Measurements from ENCODE around the gene PAK5.

PAK5 gene

DNA sequence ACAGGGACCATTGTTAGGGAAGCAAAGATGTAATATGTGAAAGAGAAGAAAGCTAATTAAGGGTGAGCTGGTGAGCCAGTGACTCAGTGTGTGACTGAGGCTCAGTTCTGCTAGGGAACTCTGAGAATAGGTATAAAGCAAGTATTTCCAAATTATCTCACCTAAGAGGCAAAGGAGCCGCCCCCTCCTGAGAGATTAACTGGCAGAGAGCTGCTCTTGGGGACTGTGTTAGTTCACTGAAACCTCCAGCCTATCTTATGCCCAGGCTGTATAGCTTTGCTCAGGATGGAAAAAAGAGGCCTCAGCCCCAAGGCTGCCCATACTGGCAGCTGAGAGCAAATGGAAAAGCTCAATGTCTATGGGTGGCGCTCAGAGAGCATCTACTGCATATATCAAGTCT lies 152.0 kb downstream of the PAK5 start:
- in situ Hi-C loops (cut with HindIII; ENCODE audit: low sequenced_read_pairs), result no loop called here

DNA sequence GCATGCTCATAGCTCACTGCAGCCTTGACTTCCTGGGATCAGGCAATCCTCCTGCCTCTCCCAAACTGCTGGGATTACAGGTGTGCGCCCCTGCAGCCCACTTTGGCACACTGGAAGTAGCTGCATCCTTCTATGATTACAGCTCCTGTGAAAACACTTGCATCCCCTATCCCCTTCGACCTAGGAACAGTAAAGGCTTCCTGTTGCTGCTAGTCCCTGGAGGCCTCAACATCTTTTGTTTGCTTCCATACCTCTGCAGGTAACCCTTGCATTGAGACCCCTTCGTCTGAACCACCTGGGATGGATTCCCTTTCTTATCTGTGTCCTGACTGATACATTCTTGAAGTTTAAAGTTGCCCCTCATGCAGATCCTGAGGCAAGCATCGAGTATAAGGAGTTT lies 152.4 kb downstream of the PAK5 start:
- in situ Hi-C loops (cut with HindIII; ENCODE audit: low sequenced_read_pairs), result no loop called here

DNA sequence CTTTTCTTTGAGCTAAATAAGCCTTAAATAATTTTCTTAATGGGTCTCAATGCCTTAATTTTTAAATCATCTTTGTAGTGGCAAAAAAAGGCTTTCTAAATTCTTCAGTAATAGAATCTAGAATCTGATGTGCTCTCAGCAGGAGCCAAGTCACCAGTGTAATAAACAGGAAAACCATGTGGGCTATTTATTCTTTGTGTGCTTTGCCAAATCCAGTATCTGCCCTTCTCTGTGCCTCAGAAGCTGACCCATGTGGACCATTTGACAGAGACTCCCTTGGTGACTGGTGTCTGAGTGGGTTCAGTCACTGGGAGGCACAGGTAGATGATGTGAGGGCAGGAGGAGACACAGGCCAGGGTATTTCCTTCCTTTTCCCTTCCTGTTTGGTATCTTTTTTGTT lies 152.9 kb downstream of the PAK5 start:
- in situ Hi-C loops (cut with HindIII; ENCODE audit: low sequenced_read_pairs), result no loop called here

DNA sequence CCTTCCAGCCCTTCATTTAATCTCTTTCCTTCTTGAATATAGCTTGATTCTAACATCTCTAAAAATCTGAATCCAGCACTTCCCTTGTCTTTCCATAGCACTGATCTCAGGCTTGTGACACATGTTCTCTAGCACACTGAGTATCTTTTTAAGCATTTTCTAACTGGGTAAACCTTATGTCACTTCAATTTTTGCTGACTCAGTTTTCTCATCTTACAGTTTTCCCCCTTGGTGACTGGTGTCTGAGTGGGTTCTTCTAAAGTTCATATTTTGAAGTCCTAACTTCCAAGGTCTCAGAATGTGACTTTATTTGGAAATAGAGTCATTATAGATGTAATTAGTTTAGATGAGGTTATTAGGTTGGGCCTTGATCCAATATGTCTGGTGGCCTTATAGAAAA lies 153.9 kb downstream of the PAK5 start:
- in situ Hi-C loops (cut with HindIII; ENCODE audit: low sequenced_read_pairs), result no loop called here

DNA sequence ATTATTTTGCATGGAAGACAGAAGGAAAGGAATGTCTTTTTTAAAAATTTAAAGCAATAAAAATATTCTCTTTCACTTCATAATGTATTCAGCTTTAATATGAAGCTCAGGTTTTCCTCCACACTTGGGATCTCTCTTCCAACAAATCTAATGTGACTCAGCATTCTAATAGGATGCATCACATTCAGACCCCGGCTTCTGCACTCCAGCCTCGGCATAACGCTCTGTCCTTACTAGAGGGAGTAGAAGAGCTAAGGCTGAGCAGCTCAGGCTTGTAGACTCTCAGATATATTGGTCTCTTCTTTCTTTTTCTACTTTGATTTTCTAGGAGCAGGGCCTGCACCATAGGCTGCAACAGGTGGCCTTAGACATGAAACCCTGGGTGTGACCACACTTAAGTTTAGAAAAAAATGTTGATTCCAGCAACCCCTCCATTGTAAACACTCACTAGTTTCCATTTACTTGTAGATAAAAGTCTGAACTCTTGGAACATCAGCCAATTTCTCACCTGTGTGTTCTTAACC lies 161.7 kb downstream of the PAK5 start:
- in situ Hi-C loops (cut with HindIII; ENCODE audit: low sequenced_read_pairs), result no loop called here

DNA sequence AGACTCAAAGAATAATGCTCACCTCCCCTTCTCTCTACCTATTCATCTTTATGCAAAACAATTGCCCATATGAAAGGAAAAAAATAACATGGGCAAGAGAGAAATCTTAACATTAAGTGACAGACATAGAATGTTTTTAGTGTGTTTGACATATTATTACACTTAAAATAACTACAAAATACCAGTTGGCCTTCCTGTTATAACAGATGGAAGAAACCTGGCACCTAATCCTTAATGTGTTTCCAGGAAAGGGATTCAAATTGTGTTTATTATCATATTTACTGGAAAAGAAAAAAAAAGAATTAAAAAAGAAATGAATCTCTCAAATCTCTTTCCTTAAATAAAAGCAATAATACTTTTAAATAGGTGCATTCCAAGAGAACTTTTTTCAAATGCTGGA lies 165.9 kb downstream of the PAK5 start:
- in situ Hi-C loops (cut with HindIII; ENCODE audit: low sequenced_read_pairs), result no loop called here

DNA sequence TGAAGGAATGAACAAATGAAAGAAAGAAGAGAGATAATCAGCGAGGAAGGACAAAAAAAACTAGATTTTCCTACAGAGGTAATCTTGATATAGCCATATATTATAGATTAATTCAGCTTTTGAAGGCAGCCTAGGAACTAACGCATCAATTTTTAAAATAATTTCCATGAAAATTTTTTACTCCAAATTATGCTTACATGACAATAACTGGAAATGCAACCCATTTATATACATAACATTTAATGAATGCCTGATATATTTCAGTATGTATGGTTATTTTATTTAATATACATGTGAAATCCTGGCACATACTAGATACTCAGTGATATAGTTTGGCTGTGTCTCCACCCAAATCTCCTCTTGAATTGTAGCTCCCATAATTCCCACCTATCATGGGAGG lies 166.8 kb downstream of the PAK5 start:
- in situ Hi-C loops (cut with HindIII; ENCODE audit: low sequenced_read_pairs), result no loop called here

DNA sequence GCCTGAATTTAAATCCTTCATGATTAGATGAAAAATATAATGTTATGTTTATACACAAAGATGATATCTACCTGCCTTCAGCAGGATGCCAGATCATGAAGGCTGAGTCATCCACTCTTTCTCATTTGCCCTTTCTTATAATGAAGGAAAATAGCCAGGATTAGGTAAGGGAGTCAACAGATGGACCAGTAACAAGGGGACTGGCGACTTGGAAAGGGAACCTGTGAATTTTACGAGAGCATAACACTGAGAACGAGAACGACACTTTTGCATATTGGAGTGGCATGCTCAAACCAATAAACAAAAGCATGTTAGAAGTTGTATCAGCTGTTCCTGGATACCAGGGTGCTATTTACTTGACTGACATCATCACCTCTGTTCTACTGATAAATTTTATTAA lies 170.5 kb downstream of the PAK5 start:
- in situ Hi-C loops (cut with HindIII; ENCODE audit: low sequenced_read_pairs), result no loop called here

DNA sequence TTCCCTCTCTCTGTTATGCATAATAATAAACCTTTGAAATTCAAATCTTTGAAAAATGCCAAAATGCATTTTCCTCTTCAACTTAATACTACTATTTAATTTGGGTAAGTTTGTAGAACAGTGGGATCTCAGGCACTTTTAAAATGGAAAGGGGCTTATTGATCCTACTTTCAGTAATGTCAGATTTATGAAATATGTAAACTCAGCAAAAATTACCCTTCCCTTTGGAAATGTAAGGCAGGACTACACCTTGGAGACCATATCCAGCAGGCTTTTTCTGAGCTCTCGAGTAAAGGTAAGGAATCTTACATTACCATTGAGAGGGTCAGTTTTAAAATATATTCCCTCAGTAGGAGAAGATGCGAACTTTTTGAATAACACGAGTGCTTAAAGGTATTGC lies 175.5 kb downstream of the PAK5 start:
- in situ Hi-C loops (cut with HindIII; ENCODE audit: low sequenced_read_pairs), result no loop called here

DNA sequence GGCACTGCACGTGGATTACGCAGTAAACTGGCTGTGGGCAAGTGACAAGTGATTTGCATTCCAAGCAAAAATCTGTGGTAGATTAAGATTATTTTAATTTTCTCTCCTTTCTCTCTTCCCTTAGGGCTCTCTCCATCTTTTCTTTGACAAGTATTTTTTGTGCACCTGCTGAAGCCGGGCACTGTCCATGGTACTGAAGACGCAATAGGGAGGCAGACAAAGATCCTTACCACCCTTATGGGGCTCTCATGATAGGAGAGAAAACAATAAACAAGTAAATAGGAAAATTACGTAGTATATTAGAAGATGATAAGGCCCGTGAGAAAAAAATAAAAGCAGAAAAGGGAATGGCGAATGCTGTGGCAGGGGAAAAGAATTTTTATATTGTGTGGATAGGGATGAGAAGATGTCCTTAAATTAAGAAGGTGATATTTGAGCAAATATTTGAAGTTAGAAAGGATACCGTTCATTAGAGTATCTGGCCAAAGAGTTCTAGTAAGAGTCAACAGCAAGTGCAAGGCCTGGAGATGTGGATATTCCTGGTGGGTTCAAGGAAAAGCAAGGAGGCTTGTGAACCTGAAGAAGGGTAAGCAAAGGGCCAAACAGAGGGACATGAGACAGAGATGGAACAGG lies 178.5 kb downstream of the PAK5 start:
- in situ Hi-C loops (cut with HindIII; ENCODE audit: low sequenced_read_pairs), result no loop called here

DNA sequence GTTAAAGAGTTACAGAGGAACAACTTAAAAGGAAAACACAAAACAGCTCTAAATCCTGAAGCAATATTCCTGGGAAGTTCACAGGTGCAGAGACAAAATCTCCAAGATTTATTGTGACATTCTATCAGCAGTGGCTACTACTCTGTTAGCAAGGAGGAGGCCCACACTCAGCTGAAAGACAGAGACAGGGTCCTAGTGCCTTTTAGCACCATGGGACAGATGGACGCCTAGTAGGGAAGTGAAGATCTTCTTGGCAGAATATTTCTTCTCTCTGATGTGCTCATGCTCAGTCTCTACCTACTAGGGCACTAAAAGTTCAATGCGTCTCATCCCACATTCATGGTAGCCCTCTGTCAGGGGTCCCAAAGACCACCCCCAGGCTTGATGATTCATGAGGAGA lies 191.1 kb downstream of the PAK5 start:
- in situ Hi-C loops (cut with HindIII; ENCODE audit: low sequenced_read_pairs), result loop anchor here (25.0 kb wide), 2 partner anchors 465 to 640 kb away; no protein-coding TSS in a partner anchor

DNA sequence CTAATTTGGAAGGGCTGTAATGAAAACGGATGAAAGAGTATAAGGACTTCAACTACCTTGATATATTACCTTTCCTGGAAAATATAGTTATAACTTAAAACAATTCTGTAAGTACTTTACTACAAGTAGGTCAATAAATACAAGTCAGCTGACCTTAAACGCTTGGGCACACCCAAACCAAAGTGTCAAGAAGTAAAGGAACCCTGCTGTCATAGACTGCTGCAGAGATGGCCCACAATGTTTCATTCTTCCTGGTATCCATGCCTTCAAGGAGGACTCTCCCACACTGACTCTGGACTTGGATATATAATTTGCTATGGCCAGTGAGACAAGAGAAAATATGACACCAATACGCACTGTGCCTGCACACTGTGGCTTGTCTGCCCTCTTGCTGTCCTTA lies 192.5 kb downstream of the PAK5 start:
- in situ Hi-C loops (cut with HindIII; ENCODE audit: low sequenced_read_pairs), result loop anchor here (25.0 kb wide), 2 partner anchors 466 to 641 kb away; no protein-coding TSS in a partner anchor

DNA sequence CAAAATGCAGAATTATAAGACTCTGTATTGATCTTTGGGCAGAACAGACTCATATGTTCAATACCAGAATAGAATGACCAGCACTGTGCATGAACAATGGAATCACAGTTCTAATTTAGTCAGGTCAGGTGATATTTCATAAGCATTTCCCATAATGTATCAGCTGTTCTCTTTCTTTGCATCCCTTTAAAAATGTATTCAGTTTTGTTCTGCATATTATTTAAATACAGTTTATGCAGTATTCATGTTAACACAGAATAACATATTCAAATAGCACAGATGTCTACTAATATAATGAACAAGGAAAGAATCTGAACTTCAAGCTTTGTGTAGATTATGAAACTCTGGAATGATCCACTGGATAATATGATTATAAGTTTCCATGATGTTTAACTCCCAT lies 196.0 kb downstream of the PAK5 start:
- in situ Hi-C loops (cut with HindIII; ENCODE audit: low sequenced_read_pairs), result loop anchor here (25.0 kb wide), 2 partner anchors 469 to 644 kb away; no protein-coding TSS in a partner anchor

DNA sequence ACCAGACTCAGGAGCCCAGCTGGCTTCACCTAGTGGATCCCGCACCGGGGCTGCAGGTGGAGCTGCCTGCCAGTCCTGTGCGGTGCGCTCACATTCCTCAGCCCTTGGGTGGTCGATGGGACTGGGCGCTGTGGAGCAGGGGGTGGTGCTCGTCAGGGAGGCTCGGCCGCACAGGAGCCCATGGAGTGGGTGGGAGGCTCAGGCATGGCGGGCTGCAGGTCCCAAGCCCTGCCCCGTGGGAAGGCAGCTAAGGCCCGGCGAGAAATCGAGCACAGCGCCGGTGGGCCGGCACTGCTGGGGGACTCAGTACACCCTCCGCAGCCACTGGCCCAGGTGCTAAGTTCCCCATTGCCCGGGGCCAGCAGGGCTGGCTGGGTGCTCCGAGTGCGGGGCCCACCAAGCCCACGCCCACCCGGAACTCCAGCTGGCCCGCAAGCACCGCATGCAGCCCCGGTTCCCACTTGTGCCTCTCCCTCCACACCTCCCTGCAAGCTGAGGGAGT lies 197.3 kb downstream of the PAK5 start:
- in situ Hi-C loops (cut with HindIII; ENCODE audit: low sequenced_read_pairs), result loop anchor here (25.0 kb wide), 2 partner anchors 471 to 646 kb away; no protein-coding TSS in a partner anchor

DNA sequence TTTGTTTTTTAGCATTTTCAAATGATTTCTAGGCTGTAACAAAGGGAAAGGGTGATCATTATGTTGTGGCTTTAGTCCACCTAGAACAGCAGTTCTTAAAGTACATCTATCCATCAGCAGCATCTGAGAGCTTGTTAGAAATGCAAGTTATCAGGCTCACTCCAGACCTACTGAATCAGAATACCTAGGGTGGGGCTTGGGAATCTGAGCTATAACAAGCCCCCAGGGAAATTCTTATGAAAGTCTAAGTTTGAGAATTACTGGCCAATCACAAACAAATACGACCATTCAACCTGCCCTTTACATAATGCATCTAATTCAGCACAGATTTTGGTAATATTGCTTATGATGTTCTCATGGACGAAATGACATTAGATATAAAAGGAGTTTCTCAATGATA lies 201.0 kb downstream of the PAK5 start:
- in situ Hi-C loops (cut with HindIII; ENCODE audit: low sequenced_read_pairs), result loop anchor here (5.0 to 25.0 kb wide), 3 partner anchors 106 to 649 kb away; no protein-coding TSS in a partner anchor

DNA sequence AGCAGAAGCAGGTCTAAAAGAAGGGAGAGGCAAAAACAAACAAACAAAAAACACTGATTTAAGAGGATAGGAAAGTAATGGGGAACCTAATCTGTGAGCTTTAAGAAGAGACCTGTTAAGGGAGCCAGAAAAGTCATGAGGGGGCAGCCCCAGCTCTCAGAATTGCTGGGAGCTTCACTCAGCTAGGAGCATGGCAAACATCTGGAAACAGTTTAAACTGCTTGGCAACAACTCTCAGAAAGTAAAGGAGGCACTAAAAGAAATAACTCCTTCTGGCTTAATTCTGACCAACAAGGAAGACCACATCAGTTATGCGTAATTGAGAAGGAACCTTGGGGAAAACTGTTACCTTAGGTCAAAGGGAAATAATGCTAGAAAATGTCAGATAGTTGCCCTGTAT lies 203.1 kb downstream of the PAK5 start:
- in situ Hi-C loops (cut with HindIII; ENCODE audit: low sequenced_read_pairs), result loop anchor here (5.0 to 25.0 kb wide), 3 partner anchors 103 to 652 kb away; no protein-coding TSS in a partner anchor

DNA sequence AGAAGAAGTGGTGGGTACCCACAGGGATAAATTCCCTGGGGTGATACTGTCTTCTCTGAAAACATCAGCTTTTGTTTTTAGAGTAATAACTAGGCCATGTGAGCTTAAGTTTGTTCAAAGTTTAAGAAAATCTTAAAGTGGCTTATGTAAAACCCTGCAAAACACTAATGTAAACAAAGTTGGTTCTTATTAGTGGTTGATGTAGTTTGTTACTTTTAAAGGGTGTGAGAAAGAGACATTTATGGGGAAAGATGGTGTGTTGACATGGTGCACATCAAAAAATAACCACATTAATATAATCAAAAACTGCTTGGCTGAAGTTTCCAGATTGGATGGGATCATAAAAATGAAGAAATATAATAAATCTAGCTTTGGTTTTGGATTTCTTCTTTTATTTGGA lies 204.5 kb downstream of the PAK5 start:
- in situ Hi-C loops (cut with HindIII; ENCODE audit: low sequenced_read_pairs), result loop anchor here (25.0 kb wide), 2 partner anchors 478 to 653 kb away; no protein-coding TSS in a partner anchor

DNA sequence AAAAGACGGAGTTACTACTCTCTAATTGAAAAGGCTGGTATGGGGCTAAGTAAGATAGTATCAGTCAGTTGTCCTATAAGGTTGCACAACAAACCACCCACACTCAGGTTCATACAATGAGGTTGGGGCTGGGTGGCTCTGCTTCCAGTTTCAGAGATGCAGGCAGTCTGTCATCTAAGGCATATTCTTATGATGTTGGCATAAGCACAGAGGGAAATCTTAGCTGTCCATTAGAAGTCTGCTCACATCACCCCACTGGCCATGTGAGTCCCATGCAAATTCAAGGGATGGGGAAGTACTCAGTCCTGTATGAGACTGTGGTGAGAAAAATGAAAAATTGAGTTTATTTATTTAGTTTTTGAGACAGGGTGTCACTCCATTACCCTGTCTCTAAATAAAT lies 205.9 kb downstream of the PAK5 start:
- in situ Hi-C loops (cut with HindIII; ENCODE audit: low sequenced_read_pairs), result loop anchor here (25.0 kb wide), 2 partner anchors 479 to 654 kb away; no protein-coding TSS in a partner anchor

DNA sequence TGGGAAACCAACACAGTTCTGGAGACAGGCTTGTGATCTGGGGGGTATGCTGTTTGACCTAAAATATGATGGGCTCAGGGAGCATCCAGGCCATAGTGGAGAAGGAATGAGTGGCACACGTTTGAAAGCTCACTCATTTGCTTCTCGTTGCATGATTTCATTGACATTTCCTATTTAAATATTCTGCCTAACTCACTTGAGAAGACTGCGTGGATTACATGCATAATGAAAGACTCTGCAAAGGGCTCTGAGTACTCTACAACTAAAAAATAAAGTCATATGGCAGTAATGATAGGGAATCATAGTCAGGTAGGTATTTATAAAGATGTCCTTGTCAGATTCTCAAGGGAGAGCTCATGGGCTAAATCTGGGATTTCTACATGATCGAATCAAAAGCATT lies 206.6 kb downstream of the PAK5 start:
- in situ Hi-C loops (cut with HindIII; ENCODE audit: low sequenced_read_pairs), result loop anchor here (25.0 kb wide), 2 partner anchors 480 to 655 kb away; no protein-coding TSS in a partner anchor

DNA sequence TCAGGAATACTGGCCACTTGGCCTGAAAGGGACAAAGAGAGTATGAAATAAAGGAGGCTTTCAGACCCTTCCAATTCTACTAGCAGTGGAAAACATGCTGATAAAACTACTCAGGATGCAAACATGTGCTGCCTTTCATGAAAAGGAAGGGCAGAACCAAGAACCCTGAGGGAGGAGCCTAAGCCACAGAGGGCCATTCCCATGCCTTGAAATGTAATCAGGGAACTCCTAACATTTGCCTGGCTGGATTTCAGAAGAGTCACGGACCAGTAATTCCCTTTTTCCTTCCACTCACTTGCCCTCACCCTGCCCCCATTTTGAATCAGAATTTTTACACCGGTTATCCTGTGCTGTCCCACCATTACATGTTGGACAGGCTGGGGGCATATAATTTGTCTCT lies 208.3 kb downstream of the PAK5 start:
- in situ Hi-C loops (cut with HindIII; ENCODE audit: low sequenced_read_pairs), result loop anchor here (25.0 kb wide), 2 partner anchors 482 to 657 kb away; no protein-coding TSS in a partner anchor

DNA sequence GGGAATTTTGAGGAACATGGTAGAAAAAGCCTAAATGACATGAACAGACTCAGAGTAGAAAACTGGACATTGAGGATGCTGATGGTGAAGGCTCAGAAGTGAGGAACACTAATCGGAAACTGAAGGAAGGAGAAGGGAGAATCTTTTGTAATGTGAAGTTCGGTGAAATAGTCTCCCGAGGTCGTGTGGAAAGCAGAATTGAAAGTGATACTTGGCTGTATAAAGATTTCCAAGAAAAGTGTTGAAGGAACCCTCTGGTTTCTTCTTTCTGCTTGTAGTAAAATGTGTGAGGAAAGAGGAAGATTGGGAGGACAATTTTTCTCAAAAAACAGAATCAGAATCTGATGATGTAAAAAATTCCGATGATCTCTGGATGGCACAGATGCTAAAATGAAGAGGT lies 209.0 kb downstream of the PAK5 start:
- in situ Hi-C loops (cut with HindIII; ENCODE audit: low sequenced_read_pairs), result loop anchor here (25.0 kb wide), 2 partner anchors 482 to 657 kb away; no protein-coding TSS in a partner anchor

DNA sequence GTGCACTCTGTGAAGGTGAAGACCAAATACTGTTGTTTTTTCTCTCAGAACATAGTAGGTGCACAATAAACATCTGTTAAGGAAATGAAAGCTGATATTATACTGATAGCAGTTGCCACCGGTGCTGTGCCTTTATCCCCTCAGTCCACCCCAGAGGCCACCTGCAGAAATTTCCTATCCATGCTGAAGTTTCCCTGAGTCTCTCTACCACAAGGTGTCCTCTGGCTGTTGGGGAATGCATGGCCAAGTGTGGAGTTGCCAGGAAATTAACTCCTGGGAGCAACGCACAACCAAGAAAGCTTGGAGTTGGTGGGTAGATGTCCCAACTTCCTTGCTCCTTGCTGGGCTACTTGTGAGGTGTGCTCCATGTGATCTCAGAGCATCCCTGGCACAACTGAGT lies 210.3 kb downstream of the PAK5 start:
- in situ Hi-C loops (cut with HindIII; ENCODE audit: low sequenced_read_pairs), result loop anchor here (25.0 kb wide), 2 partner anchors 484 to 659 kb away; no protein-coding TSS in a partner anchor
